Neural cell (in vitro differentiated cells): ENCODE data around the gene DRD4. TPM values are rescaled to one million over a fixed set of nuclear protein-coding genes. Genes with fewer than 3 reads are reported as not detected.

Experiments
- H2AFZ ChIP-seq: fragments of 200-600, 300-800 bp; sonication (generic), shearing (Covaris generic); 2 replicates; pipeline ENCODE4 v1.6.0; 2014; ENCODE audit warnings: low read depth, mild to moderate bottlenecking, antibody characterized with exemption, low read length, moderate library complexity
- H3F3A ChIP-seq: fragments of 200-600 bp; shearing (Covaris generic); 2 replicates; pipeline ENCODE4 v1.6.1; 2016; ENCODE audit warnings: mild to moderate bottlenecking, moderate library complexity, mixed read lengths, antibody characterized with exemption, low read length; ENCODE audit not compliant: insufficient read depth, poor library complexity, severe bottlenecking
- H3K27ac ChIP-seq: fragments of 200-600, 300-800 bp; sonication (generic), shearing (Covaris generic); 2 replicates; pipeline ENCODE4 v1.5.1; 2014; ENCODE audit warnings: mild to moderate bottlenecking, low read length, moderate library complexity
- H3K27me3 ChIP-seq: fragments of 300-800, 200-600 bp; sonication (generic), shearing (Covaris generic); 2 replicates; pipeline ENCODE4 v1.6.0; 2014; ENCODE audit warnings: mild to moderate bottlenecking, low read depth, low read length, moderate library complexity; ENCODE audit not compliant: insufficient read depth
- H3K36me3 ChIP-seq: fragments of 300-800, 200-600 bp; sonication (generic), shearing (Covaris generic); 2 replicates; pipeline ENCODE4 v1.5.1; 2014; ENCODE audit warnings: mild to moderate bottlenecking, antibody characterized with exemption, low read length, moderate library complexity; ENCODE audit not compliant: insufficient read depth
- H3K4me2 ChIP-seq: fragments of 300-800, 200-600 bp; sonication (generic), shearing (Covaris generic); 2 replicates; pipeline ENCODE4 v1.6.0; 2014; ENCODE audit warnings: mild to moderate bottlenecking, low read length
- H3K4me3 ChIP-seq: fragments of 300-800, 200-600 bp; sonication (generic), shearing (Covaris generic); 2 replicates; pipeline ENCODE4 v1.5.1; 2014; ENCODE audit warnings: mild to moderate bottlenecking, low read length, moderate library complexity
- H3K79me2 ChIP-seq: fragments of 200-600 bp; shearing (Covaris generic); replicated peaks from 2 replicates; pipeline ENCODE4 v1.6.0; 2014; ENCODE audit warnings: mild to moderate bottlenecking, low read length, moderate library complexity; ENCODE audit not compliant: insufficient read depth
- H3K9ac ChIP-seq: fragments of 300-800, 200-600 bp; sonication (generic), shearing (Covaris generic); 2 replicates; pipeline ENCODE4 v1.6.1; 2016; ENCODE audit warnings: mild to moderate bottlenecking, low read length, mixed read lengths
- H3K9me2 ChIP-seq: fragments of 200-600 bp; shearing (Covaris generic); 2 replicates; pipeline ENCODE4 v1.6.1; 2016; ENCODE audit warnings: mild to moderate bottlenecking, low read length, mixed read lengths; ENCODE audit not compliant: insufficient read depth
- H3K9me3 ChIP-seq: fragments of 200-600, 300-800 bp; sonication (generic), shearing (Covaris generic); 2 replicates; pipeline ENCODE4 v1.6.1; 2016; ENCODE audit warnings: mild to moderate bottlenecking, mixed run types, low read length, moderate library complexity, mixed read lengths
- H4K20me1 ChIP-seq: fragments of 200-600 bp; shearing (Covaris generic); 2 replicates; pipeline ENCODE4 v1.6.1; 2016; ENCODE audit warnings: mild to moderate bottlenecking, mixed run types; ENCODE audit not compliant: insufficient read depth
- EP300 ChIP-seq: fragments of 450-650 bp; conservative IDR thresholded peaks from 2 replicates; pipeline ENCODE4 v1.6.1; 2014; ENCODE audit warnings: antibody characterized with exemption, mild to moderate bottlenecking, moderate library complexity; ENCODE audit not compliant: poor library complexity, severe bottlenecking
- EZH2 ChIP-seq: fragments of 200-600, 300-800 bp; shearing (Covaris generic), sonication (generic); IDR thresholded peaks from 2 replicates; pipeline ENCODE4 v1.6.1; 2014; ENCODE audit warnings: antibody characterized with exemption, low read length, borderline replicate concordance, mild to moderate bottlenecking; ENCODE audit not compliant: insufficient read depth, poor library complexity, severe bottlenecking
- MXI1 ChIP-seq: fragments of 450-650 bp; conservative IDR thresholded peaks from 2 replicates; pipeline ENCODE4 v1.6.1; 2014; ENCODE audit warnings: antibody characterized with exemption, mild to moderate bottlenecking; ENCODE audit not compliant: poor library complexity, severe bottlenecking
- POLR2AphosphoS5 ChIP-seq: IDR thresholded peaks from 2 replicates; pipeline ENCODE4 v1.6.1; 2012
- RAD21 ChIP-seq: fragments of 450-650 bp; conservative IDR thresholded peaks from 2 replicates; pipeline ENCODE4 v1.6.1; 2014; ENCODE audit warnings: antibody characterized with exemption, mild to moderate bottlenecking, moderate library complexity
- SMC3 ChIP-seq: fragments of 450-650 bp; conservative IDR thresholded peaks from 2 replicates; pipeline ENCODE4 v1.6.1; 2014; ENCODE audit warnings: antibody characterized with exemption, mild to moderate bottlenecking, moderate library complexity; ENCODE audit not compliant: poor library complexity
- TAF1 ChIP-seq: IDR thresholded peaks from 2 replicates; pipeline ENCODE4 v1.6.1; 2012; ENCODE audit warnings: low read depth
- polyA plus RNA-seq: library from polyadenylated mRNA; depleted of rRNA; stranded (reverse); fragments of >200 nt; gene quantifications from 2 replicates; pipeline ENCODE4 v1.2.3, GENCODE V29; 2014
- TF ChIP-seq, protein P1 (sequence below): fragments of 450-650 bp; IDR thresholded peaks from 2 replicates; pipeline ENCODE4 v1.5.1; 2014; ENCODE audit warnings: antibody characterized with exemption, mild to moderate bottlenecking, moderate library complexity; ENCODE audit not compliant: poor library complexity, severe bottlenecking
- TF ChIP-seq, protein P2 (sequence below): IDR thresholded peaks from 2 replicates; pipeline ENCODE4 v1.6.1; 2012; ENCODE audit warnings: borderline replicate concordance

Gene DRD4
- polyA plus RNA-seq, 1 donor from 2014 or later, result not detected

DNA sequence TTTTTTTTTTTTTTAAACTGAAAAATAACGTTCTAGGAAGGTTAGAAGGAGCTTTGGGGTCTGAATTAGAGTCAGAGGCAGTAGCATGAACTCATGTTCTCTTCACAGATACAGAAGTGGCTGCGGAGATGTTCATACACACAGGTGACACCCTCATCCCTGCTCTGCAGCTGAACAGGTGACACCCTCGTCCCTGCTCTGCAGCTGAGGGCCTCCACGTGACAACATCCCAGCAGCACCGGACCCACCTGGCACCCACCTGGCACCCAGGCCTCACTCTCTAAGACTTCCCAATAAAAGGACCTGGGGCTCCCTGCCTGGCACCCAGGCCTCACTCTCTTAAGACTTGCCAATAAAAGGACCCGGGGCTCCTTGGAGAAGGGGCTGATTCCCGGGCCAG, 19.8 kb downstream of the DRD4 start:
- H3K36me3 ChIP-seq, result no peaks in the 10 kb centered on the region
- TF ChIP-seq SMC3, result no peak
- no peak overlapping the region for H3K27ac ChIP-seq

DNA sequence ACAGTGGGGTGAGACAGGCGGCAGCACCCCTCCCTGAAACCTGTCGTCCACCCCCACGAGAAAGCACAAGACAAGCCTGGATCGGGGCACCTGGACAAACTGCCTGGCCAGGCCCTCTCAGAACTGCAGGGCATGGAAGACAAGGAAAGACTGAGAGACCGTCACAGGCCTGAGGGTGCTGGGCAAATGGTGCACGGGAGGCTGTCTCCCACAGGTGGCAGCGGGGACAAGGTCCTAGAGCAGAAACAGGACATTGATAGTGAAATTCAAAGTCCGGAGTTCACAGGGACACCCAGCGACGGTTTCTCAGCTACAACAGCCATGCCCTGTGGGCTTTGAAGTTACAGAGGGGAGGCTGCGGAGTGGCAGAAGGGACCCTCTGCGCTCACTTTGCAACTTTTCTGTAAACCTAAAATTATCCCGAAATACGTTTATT, 20.6 kb downstream of the DRD4 start:
- Histone ChIP-seq H2AFZ (no peak overlapping the region), H3K4me2 (no peak overlapping the region), H3K9me3 (no peaks in the 10 kb centered on the region), H3F3A (no peaks in the 10 kb centered on the region), H3K36me3 (no peaks in the 10 kb centered on the region), H3K9ac (no peak overlapping the region), H3K79me2 (no peaks in the 10 kb centered on the region), H3K27ac (no peak overlapping the region), H3K4me3 (no peak overlapping the region), H4K20me1 (no peaks in the 10 kb centered on the region), H3K9me2 (no peaks in the 10 kb centered on the region), H3K27me3 (no peaks in the 10 kb centered on the region)
- no peak for TF ChIP-seq EP300
- no peak for TF ChIP-seq RAD21
- TF ChIP-seq POLR2AphosphoS5, result no peak
- TF ChIP-seq MXI1, result no peak
- TF ChIP-seq EZH2, result no peak
- no peak for TF ChIP-seq TAF1

More for the DNA sequence above, 19.8 kb downstream of the DRD4 start:
- no peaks in the 10 kb centered on the region for H3K79me2 ChIP-seq
- no peak overlapping the region for H3K4me3 ChIP-seq
- no peak overlapping the region for H3K9ac ChIP-seq
- no peaks in the 10 kb centered on the region for H4K20me1 ChIP-seq
- no peak overlapping the region for H2AFZ ChIP-seq
- no peaks in the 10 kb centered on the region for H3K27me3 ChIP-seq
- no peaks in the 10 kb centered on the region for H3K9me2 ChIP-seq
- H3K4me2 ChIP-seq, result no peak overlapping the region
- no peaks in the 10 kb centered on the region for H3K9me3 ChIP-seq
- no peaks in the 10 kb centered on the region for H3F3A ChIP-seq

DNA sequence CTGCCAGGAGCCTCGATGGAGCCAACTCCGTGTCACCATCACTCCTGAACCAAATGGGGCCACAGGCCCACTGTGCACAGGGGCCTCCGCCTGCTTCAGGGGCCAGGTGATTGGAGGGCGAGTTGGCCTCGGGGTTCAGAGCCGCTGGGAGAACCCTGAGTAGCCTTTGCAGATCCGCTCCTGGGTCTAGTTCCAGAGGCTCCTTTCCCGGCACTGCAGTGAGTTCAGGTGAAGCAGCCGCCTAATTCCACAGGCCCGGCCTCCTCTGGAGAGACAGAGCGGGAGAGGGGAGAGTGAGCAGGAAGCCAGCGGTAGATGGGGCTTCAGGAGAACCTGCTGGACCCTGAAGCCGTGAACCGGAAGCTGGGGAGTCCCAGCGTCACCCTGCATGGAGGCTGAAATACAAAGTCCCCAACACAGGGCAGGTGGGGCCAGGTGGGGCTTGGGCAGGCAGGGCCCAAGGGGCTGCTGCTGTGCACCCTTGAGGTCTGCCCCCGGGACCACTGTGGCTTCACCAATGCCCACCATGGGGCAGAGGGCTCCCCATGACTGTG, 22.5 kb downstream of the DRD4 start:
- H3K4me2 ChIP-seq, result no peak overlapping the region
- H3K9me2 ChIP-seq, result no peaks in the 10 kb centered on the region
- H3K4me3 ChIP-seq, result no peak overlapping the region
- no peak overlapping the region for H2AFZ ChIP-seq
- no peaks in the 10 kb centered on the region for H3F3A ChIP-seq
- H3K9ac ChIP-seq, result no peak overlapping the region
- no peaks in the 10 kb centered on the region for H3K79me2 ChIP-seq
- H3K9me3 ChIP-seq, result no peaks in the 10 kb centered on the region
- TF ChIP-seq, protein P1, sequence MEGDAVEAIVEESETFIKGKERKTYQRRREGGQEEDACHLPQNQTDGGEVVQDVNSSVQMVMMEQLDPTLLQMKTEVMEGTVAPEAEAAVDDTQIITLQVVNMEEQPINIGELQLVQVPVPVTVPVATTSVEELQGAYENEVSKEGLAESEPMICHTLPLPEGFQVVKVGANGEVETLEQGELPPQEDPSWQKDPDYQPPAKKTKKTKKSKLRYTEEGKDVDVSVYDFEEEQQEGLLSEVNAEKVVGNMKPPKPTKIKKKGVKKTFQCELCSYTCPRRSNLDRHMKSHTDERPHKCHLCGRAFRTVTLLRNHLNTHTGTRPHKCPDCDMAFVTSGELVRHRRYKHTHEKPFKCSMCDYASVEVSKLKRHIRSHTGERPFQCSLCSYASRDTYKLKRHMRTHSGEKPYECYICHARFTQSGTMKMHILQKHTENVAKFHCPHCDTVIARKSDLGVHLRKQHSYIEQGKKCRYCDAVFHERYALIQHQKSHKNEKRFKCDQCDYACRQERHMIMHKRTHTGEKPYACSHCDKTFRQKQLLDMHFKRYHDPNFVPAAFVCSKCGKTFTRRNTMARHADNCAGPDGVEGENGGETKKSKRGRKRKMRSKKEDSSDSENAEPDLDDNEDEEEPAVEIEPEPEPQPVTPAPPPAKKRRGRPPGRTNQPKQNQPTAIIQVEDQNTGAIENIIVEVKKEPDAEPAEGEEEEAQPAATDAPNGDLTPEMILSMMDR, result no peak
- TF ChIP-seq MXI1 (no peak), EZH2 (no peak), EP300 (no peak), RAD21 (no peak), TAF1 (no peak), SMC3 (no peak), POLR2AphosphoS5 (no peak)
- TF ChIP-seq, protein P2, sequence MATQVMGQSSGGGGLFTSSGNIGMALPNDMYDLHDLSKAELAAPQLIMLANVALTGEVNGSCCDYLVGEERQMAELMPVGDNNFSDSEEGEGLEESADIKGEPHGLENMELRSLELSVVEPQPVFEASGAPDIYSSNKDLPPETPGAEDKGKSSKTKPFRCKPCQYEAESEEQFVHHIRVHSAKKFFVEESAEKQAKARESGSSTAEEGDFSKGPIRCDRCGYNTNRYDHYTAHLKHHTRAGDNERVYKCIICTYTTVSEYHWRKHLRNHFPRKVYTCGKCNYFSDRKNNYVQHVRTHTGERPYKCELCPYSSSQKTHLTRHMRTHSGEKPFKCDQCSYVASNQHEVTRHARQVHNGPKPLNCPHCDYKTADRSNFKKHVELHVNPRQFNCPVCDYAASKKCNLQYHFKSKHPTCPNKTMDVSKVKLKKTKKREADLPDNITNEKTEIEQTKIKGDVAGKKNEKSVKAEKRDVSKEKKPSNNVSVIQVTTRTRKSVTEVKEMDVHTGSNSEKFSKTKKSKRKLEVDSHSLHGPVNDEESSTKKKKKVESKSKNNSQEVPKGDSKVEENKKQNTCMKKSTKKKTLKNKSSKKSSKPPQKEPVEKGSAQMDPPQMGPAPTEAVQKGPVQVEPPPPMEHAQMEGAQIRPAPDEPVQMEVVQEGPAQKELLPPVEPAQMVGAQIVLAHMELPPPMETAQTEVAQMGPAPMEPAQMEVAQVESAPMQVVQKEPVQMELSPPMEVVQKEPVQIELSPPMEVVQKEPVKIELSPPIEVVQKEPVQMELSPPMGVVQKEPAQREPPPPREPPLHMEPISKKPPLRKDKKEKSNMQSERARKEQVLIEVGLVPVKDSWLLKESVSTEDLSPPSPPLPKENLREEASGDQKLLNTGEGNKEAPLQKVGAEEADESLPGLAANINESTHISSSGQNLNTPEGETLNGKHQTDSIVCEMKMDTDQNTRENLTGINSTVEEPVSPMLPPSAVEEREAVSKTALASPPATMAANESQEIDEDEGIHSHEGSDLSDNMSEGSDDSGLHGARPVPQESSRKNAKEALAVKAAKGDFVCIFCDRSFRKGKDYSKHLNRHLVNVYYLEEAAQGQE, result no peak
- no peaks in the 10 kb centered on the region for H3K27me3 ChIP-seq
- H3K36me3 ChIP-seq, result no peaks in the 10 kb centered on the region
- H4K20me1 ChIP-seq, result no peaks in the 10 kb centered on the region
- no peak overlapping the region for H3K27ac ChIP-seq
